ENCODE measurements around the gene DDX3X. TPM values are rescaled to one million over a fixed set of nuclear protein-coding genes. Genes with fewer than 3 reads are reported as not detected.

Gene DDX3X
- total RNA-seq, 1 donor from 2014 or later: 212 TPM

GRCh38 chrX:41333003-41333743 lies 789 bp upstream of the DDX3X start:
- Mint-ChIP-seq H3K27ac (ENCODE audit: unreplicated experiment) (peak overlapping the region; percentile 100), H3K9me3 (ENCODE audit: unreplicated experiment) (no peaks in the 10 kb centered on the region), H3K4me1 (ENCODE audit: unreplicated experiment) (peaks cover 36% of the 10 kb centered on the region), H3K27me3 (ENCODE audit: unreplicated experiment) (no peaks in the 10 kb centered on the region), H3K36me3 (ENCODE audit: unreplicated experiment) (no peaks in the 10 kb centered on the region), H3K4me3 (ENCODE audit: unreplicated experiment) (peak overlapping the region; percentile 82)
- DNase-seq (ENCODE audit: extremely low spot score, unreplicated experiment): peak; percentile 93
- no peak for TF ChIP-seq CTCF (IDR thresholded peaks at IDR 0.05)

- H3K36me3 Mint-ChIP-seq (ENCODE audit: unreplicated experiment): peaks cover 3% of the 10 kb centered on the region
- peak overlapping the region; percentile 82 for H3K4me3 Mint-ChIP-seq (ENCODE audit: unreplicated experiment)
- H3K27ac Mint-ChIP-seq (ENCODE audit: unreplicated experiment): peak overlapping the region; percentile 100
- DNase-seq (ENCODE audit: extremely low spot score, unreplicated experiment): peak; percentile 94
- peaks cover 48% of the 10 kb centered on the region for H3K4me1 Mint-ChIP-seq (ENCODE audit: unreplicated experiment)
- H3K9me3 Mint-ChIP-seq (ENCODE audit: unreplicated experiment): peaks cover 3% of the 10 kb centered on the region
- H3K27me3 Mint-ChIP-seq (ENCODE audit: unreplicated experiment): no peaks in the 10 kb centered on the region
- TF ChIP-seq CTCF (IDR thresholded peaks at IDR 0.05): no peak
These were observed 618 bp downstream of the DDX3X start for GRCh38 chrX:41334363-41335197.

DNA sequence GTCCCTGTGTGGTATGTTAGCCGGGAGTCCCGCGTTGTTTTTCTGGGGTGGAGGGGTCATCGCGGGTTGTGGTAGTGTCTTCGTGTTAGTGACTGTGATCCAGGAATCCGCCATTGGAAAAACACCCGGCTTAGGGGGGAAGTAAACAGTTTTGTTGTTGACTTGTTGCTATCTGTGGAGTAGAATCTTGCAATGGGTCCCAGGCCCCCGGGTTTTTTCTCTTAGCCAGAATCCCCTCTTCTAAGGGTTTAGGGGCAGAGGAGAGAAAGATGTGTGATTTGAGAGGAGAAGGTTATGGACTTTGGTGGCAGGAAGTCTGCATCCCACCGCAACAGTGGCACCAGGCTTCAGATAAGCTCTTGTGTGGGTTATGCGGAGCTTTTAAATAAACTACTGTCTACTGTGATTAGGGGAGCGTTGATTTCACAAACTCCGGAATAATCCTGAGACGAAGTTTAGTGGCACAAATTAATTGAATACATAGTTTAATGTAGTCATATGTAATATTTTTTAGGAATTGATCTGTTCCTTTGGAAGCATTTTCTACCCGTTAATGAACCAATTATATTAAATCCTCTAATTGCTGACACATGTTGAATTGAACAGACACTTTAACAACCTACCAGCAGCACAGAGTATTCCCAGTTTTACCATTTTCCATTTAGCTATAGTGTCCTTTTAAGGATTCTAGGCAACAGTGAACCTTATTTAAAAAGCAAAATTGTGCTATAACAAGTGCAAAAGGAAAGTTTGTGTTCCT lies 1.4 kb downstream of the DDX3X start:
- Mint-ChIP-seq H3K4me3 (ENCODE audit: unreplicated experiment) (peak overlapping the region; percentile 82), H3K4me1 (ENCODE audit: unreplicated experiment) (peaks cover 50% of the 10 kb centered on the region), H3K36me3 (ENCODE audit: unreplicated experiment) (peaks cover 4% of the 10 kb centered on the region), H3K27me3 (ENCODE audit: unreplicated experiment) (no peaks in the 10 kb centered on the region), H3K9me3 (ENCODE audit: unreplicated experiment) (peaks cover 4% of the 10 kb centered on the region), H3K27ac (ENCODE audit: unreplicated experiment) (peak overlapping the region; percentile 100)
- DNase-seq (ENCODE audit: extremely low spot score, unreplicated experiment): no peak
- no peak for TF ChIP-seq CTCF (IDR thresholded peaks at IDR 0.05)

DNA sequence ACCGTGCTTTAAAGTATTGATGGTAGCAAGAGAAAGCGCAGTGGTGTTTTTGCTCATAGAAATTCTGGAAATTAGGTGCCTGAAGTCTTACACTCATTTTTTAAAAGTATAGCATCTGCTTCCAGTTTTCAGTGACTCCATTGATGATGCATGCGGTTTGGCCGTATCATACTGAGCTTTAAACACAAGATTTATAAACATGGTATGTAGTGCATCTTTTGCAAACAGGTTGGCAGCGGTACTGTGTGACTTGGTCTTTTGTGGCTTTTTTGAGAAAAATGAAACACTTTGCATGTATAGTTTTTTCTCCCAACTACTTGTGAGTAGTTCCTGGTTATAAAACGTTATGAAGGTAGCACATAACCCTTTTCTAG lies 2.0 kb downstream of the DDX3X start:
- peaks cover 4% of the 10 kb centered on the region for H3K36me3 Mint-ChIP-seq (ENCODE audit: unreplicated experiment)
- TF ChIP-seq CTCF (IDR thresholded peaks at IDR 0.05): no peak
- H3K4me1 Mint-ChIP-seq (ENCODE audit: unreplicated experiment): peaks cover 50% of the 10 kb centered on the region
- H3K27me3 Mint-ChIP-seq (ENCODE audit: unreplicated experiment): no peaks in the 10 kb centered on the region
- H3K27ac Mint-ChIP-seq (ENCODE audit: unreplicated experiment): peak overlapping the region; percentile 100
- H3K4me3 Mint-ChIP-seq (ENCODE audit: unreplicated experiment): peak overlapping the region; percentile 82
- H3K9me3 Mint-ChIP-seq (ENCODE audit: unreplicated experiment): peaks cover 4% of the 10 kb centered on the region
- no peak for DNase-seq (ENCODE audit: extremely low spot score, unreplicated experiment)

Measured in osteocyte (in vitro differentiated cells).